Ovary (tissue), 9 donors: Measurements from ENCODE around the gene MROH7. TPM values are rescaled to one million over a fixed set of nuclear protein-coding genes. Genes with fewer than 3 reads are reported as not detected.

Source experiments
- DNase-seq, 5 donors: peaks; one replicate each; pipeline ENCODE4 v3.0.0-alpha.2; 2019 to 2020
- H3K27ac ChIP-seq, 2 donors: fragments of 200-600 bp; one replicate each; pipeline versions ENCODE4 v1.5.1 to v1.8.0; 2019 to 2022
- H3K27me3 ChIP-seq: fragments of 200-600 bp; one replicate; pipeline ENCODE4 v1.8.0; 2022
- H3K36me3 ChIP-seq: fragments of 200-600 bp; sonication (generic); one replicate; pipeline ENCODE4 v1.5.1; 2019
- H3K4me1 ChIP-seq: one replicate; pipeline ENCODE4 v1.8.1; 2013; ENCODE audit warnings: mild to moderate bottlenecking, moderate library complexity; ENCODE audit not compliant: insufficient read depth
- H3K4me3 ChIP-seq: fragments of 200-600 bp; sonication (generic); one replicate; pipeline ENCODE4 v1.5.1; 2017
- H3K9me3 ChIP-seq, 2 donors: fragments of 200-600 bp in 1 of 2; sonication (generic) in 1 of 2; one replicate each; pipeline versions ENCODE4 v1.5.1 to v1.8.1; 2013 to 2019; ENCODE audit warnings: mild to moderate bottlenecking in 1 of 2, moderate library complexity in 1 of 2
- CTCF ChIP-seq, 3 donors: fragments of 450-650 bp in 2 of 3; fragments of 200-600 bp in 1 of 3; IDR thresholded peaks; one replicate each; pipeline versions ENCODE4 v1.5.1 to v1.8.0; 2016 to 2022; ENCODE audit warnings: antibody characterized with exemption in 3 of 3, mild to moderate bottlenecking in 1 of 3
- EP300 ChIP-seq: sonication (generic); formaldehyde crosslinking; IDR thresholded peaks from one replicate; pipeline ENCODE4 v1.6.1; 2017; ENCODE audit warnings: antibody characterized with exemption
- POLR2A ChIP-seq: fragments of 450-650 bp; IDR thresholded peaks from one replicate; pipeline ENCODE4 v1.6.1; 2017; ENCODE audit warnings: antibody characterized with exemption, mild to moderate bottlenecking, moderate library complexity
- WGBS, 3 donors: extraction: QIAGEN DNeasy Blood & Tissue Kit in 1 of 3; methylation state at CpG; one replicate each; pipeline versions ENCODE4 v1.1.5 to v1.1.7; 2013 to 2017; 5-methylcytosine and 5-hydroxymethylcytosine counted together
- intact Hi-C, 4 donors: fragments of 100-400 bp; cut with DNase I; formaldehyde crosslinking; loops; one replicate each; pipeline versions ENCODE4 v1.11.0 to v1.15.1; 2022 to 2023
- polyA plus RNA-seq, 2 donors: library from polyadenylated mRNA; stranded (reverse); fragments of 200-250 nt in 1 of 2; fragments of 350-450 nt in 1 of 2; fragmentation: Illumina TruSeq in 1 of 2; extraction: RNeasy Lipid Tissue Mini Kit (QIAGEN cat#74804) in 1 of 2; gene quantifications; one replicate each; pipeline ENCODE4 v1.2.3, GENCODE V29; 2013 to 2014
- total RNA-seq, 7 donors: library from RNA; depleted of rRNA in 2 of 7; stranded (reverse); fragments of >200 nt in 2 of 7; fragmentation: NEBNext Ultra II Directional in 3 of 7; extraction: Animal tissue kit (Norgen Biotek cat#: 25700) in 3 of 7; gene quantifications; one replicate each; pipeline versions ENCODE4 v1.1.0 to v1.2.4, GENCODE V29; 2016 to 2023
- donor health status: DM: no; HTN: no; CAD: no; lungs with moderate emphysema.
- donor health status: DM: no; HTN: no; CAD: no.
- donor health status: Bipolar disorder and iron deficiency.
- donor health status: DM: yes; HTN: yes; CAD: no.
- donor health status: DM: no; HTN: no; CAD: no.
- donor health status: DM: yes; HTN: yes; CAD: no.

MROH7 gene
- total and polyA plus RNA-seq, 9 donors = 3.1 to 20.9 (median 9.3) TPM

GRCh38 chr1:54705153-54705552 is 63.6 kb downstream of the MROH7 start:
- TF ChIP-seq CTCF (IDR thresholded peaks at IDR 0.05) = no peak
- TF ChIP-seq POLR2A = no peak
- no peak for TF ChIP-seq EP300
- Histone ChIP-seq H3K9me3 (no peaks in the 10 kb centered on the region), H3K36me3 (no peaks in the 10 kb centered on the region), H3K27me3 (no peaks in the 10 kb centered on the region), H3K4me3 (no peak overlapping the region), H3K27ac (no peak overlapping the region), H3K4me1 (no peaks in the 10 kb centered on the region)
- DNase-seq = no peak
- intact Hi-C loops = no loop called here
- 73 to 81% (median 81%) methylated on average over 2 of the region's 2 CpGs for WGBS, 3 donors

GRCh38 chr1:54706419-54706818 is 64.8 kb downstream of the MROH7 start:
- H3K27ac ChIP-seq = no peak overlapping the region
- WGBS, 3 donors = 87 to 91% (median 89%) methylated on average over 4 of the region's 4 CpGs
- no peak overlapping the region for H3K4me3 ChIP-seq
- H3K4me1 ChIP-seq = no peaks in the 10 kb centered on the region
- H3K27me3 ChIP-seq = no peaks in the 10 kb centered on the region
- no peak for DNase-seq
- no peaks in the 10 kb centered on the region for H3K9me3 ChIP-seq
- TF ChIP-seq POLR2A (no peak), CTCF (IDR thresholded peaks at IDR 0.05) (no peak), EP300 (no peak)
- no peaks in the 10 kb centered on the region for H3K36me3 ChIP-seq
- intact Hi-C loops = no loop called here

GRCh38 chr1:54708385-54708784 is 66.8 kb downstream of the MROH7 start:
- DNase-seq = no peak
- H3K9me3 ChIP-seq = no peaks in the 10 kb centered on the region
- no peak for TF ChIP-seq POLR2A
- no peak for TF ChIP-seq CTCF (IDR thresholded peaks at IDR 0.05)
- TF ChIP-seq EP300 = no peak
- H3K27ac ChIP-seq = no peak overlapping the region
- H3K4me3 ChIP-seq = no peak overlapping the region
- H3K4me1 ChIP-seq = no peaks in the 10 kb centered on the region
- intact Hi-C loops = no loop called here
- no peaks in the 10 kb centered on the region for H3K36me3 ChIP-seq
- no peaks in the 10 kb centered on the region for H3K27me3 ChIP-seq

- 75 to 85% (median 78%) methylated on average over 8 of the region's 8 CpGs for WGBS, 3 donors
- Histone ChIP-seq H3K27ac (no peak overlapping the region), H3K4me1 (no peaks in the 10 kb centered on the region), H3K36me3 (no peaks in the 10 kb centered on the region), H3K9me3 (no peaks in the 10 kb centered on the region), H3K27me3 (no peaks in the 10 kb centered on the region), H3K4me3 (no peak overlapping the region)
- DNase-seq = no peak
- TF ChIP-seq CTCF (IDR thresholded peaks at IDR 0.05) (no peak), POLR2A (no peak), EP300 (no peak)
- intact Hi-C loops = no loop called here
These were observed 68.1 kb downstream of the MROH7 start for GRCh38 chr1:54709547-54710292.
